ENCODE measurements around the gene NRCAM.

NRCAM gene

GRCh38 chr7:108122181-108122580 is 334.1 kb downstream of the NRCAM start:
- DNase-seq: no peak

GRCh38 chr7:108120933-108121332 is 335.3 kb downstream of the NRCAM start:
- DNase-seq: no peak

- no peak for DNase-seq
Measured at GRCh38 chr7:108120196-108120595, 336.0 kb downstream of the NRCAM start.

- no peak for DNase-seq
Measured at GRCh38 chr7:108118959-108119358, 337.3 kb downstream of the NRCAM start.

- no peak for DNase-seq
Measured at GRCh38 chr7:108114117-108114841, 342.0 kb downstream of the NRCAM start.

- DNase-seq: no peak
Measured at GRCh38 chr7:108112683-108113082, 343.6 kb downstream of the NRCAM start.

GRCh38 chr7:108109221-108109908 is 346.9 kb downstream of the NRCAM start:
- no peak for DNase-seq

- no peak for DNase-seq
Measured at GRCh38 chr7:108108131-108108530, 348.1 kb downstream of the NRCAM start.

- no peak for DNase-seq
Measured at GRCh38 chr7:108104324-108104723, 351.9 kb downstream of the NRCAM start.

- peak; percentile 44 for DNase-seq
Measured at GRCh38 chr7:108103558-108104298, 352.5 kb downstream of the NRCAM start.

GRCh38 chr7:108102671-108103312 is 353.4 kb downstream of the NRCAM start:
- no peak for DNase-seq

GRCh38 chr7:108101759-108102158 is 354.5 kb downstream of the NRCAM start:
- no peak for DNase-seq

GRCh38 chr7:108099713-108100112 is 356.5 kb downstream of the NRCAM start:
- peak; percentile 75 for DNase-seq

- DNase-seq: no peak
Measured at GRCh38 chr7:108097703-108098102, 358.5 kb downstream of the NRCAM start.
